Measurements from ENCODE around the gene ADAM10.
"Not testable (repeated sequence)": the region's sequence is repeated elsewhere in the genome, so short reads cannot be mapped to it uniquely, and the experiment has no call there.

ADAM10 gene

GRCh38 chr15:58604455-58604923, 145.0 kb downstream of the ADAM10 start:
- no peaks in the 10 kb centered on the region for H3K9me3 ChIP-seq (ENCODE audit: control insufficient read depth, low read length)
- WGBS, 2 experiments: 94% methylated on average over 4 of the region's 4 CpGs
- no peak overlapping the region for H3K4me3 ChIP-seq (ENCODE audit: insufficient read depth, low read depth, low read length)
- no peaks in the 10 kb centered on the region for H3K27me3 ChIP-seq (ENCODE audit: control insufficient read depth, insufficient read depth, low read length, poor library complexity, severe bottlenecking)
- no peaks in the 10 kb centered on the region for H3K36me3 ChIP-seq (ENCODE audit: control insufficient read depth, insufficient read depth, low read length)
- H3K27ac ChIP-seq (ENCODE audit: insufficient read depth, low read depth, low read length, poor library complexity, severe bottlenecking): no peak overlapping the region
- H3K4me1 ChIP-seq (ENCODE audit: control insufficient read depth, insufficient read depth, low read length): no peaks in the 10 kb centered on the region

DNA sequence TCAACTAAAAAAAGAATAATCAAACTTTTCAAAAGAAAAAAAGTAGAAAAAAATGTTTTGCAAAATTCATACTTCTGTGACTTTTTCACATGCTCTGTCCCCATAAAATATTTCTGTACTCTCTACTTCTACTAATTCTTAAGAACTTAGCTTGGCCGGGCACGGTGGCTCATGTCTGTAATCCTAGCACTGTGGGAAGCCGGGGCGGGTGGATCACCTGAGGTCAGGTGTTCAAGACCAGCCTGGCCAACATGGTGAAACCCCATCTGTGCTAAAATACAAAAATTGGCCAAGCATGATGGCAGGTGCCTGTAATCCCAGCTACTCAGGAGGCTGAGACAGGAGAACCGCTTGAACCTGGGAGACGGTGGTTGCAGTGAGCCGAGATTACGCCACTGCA, 145.6 kb downstream of the ADAM10 start:
- H3K4me1 ChIP-seq (ENCODE audit: control insufficient read depth, insufficient read depth, low read length); H3K4me3 ChIP-seq (ENCODE audit: insufficient read depth, low read depth, low read length); H3K27me3 ChIP-seq (ENCODE audit: control insufficient read depth, insufficient read depth, low read length, poor library complexity, severe bottlenecking); H3K36me3 ChIP-seq (ENCODE audit: control insufficient read depth, insufficient read depth, low read length); H3K27ac ChIP-seq (ENCODE audit: insufficient read depth, low read depth, low read length, poor library complexity, severe bottlenecking); H3K9me3 ChIP-seq (ENCODE audit: control insufficient read depth, low read length): not testable (repeated sequence)
- WGBS, 2 experiments: 93 to 94% methylated on average over 8 of the region's 8 CpGs

DNA sequence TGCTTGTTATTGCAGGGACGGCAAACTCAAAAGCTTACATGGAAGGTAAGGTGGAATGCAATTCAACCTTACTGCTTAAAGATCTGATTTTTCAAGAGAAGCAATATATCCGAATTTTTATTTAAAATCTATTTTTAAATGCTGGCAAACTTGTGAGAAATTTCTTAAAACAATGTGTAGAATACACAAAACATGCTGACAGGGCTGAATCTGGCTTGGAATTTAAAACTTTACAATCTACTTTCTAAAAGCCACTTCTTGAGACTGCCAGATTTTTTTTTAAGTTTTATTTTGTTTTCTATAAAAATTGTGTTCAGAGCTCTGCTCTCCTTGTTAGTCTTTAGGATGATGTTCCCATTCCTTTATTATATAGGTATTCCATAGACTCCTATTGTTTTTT, 146.7 kb downstream of the ADAM10 start:
- H3K9me3 ChIP-seq (ENCODE audit: control insufficient read depth, low read length): no peaks in the 10 kb centered on the region
- H3K4me3 ChIP-seq (ENCODE audit: insufficient read depth, low read depth, low read length): no peak overlapping the region
- no peaks in the 10 kb centered on the region for H3K27me3 ChIP-seq (ENCODE audit: control insufficient read depth, insufficient read depth, low read length, poor library complexity, severe bottlenecking)
- H3K27ac ChIP-seq (ENCODE audit: insufficient read depth, low read depth, low read length, poor library complexity, severe bottlenecking): no peak overlapping the region
- H3K36me3 ChIP-seq (ENCODE audit: control insufficient read depth, insufficient read depth, low read length): no peaks in the 10 kb centered on the region
- no peaks in the 10 kb centered on the region for H3K4me1 ChIP-seq (ENCODE audit: control insufficient read depth, insufficient read depth, low read length)
- WGBS, 2 experiments: 85 to 100% methylated on average over 1 to 2 of the region's 2 CpGs

DNA sequence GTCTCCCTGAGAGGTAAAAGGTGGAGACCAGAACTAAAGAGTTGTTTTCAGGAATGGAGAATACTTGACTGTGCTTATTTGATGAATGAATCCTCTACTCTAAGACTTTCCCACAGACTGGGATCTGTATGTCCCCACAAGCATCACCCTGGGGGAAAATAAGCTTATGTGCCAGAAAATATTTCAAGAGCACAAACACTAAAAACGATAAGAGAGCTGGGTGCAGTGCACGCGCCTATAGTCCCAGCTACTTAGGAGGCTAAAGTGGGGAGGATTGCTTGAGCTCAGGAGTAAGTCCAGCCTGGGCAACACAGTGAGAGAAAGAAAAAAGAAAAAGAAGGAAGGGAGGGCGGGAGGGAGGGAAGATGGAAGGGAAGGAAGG, 150.7 kb downstream of the ADAM10 start:
- Histone ChIP-seq H3K4me1 (ENCODE audit: control insufficient read depth, insufficient read depth, low read length) (no peaks in the 10 kb centered on the region), H3K27me3 (ENCODE audit: control insufficient read depth, insufficient read depth, low read length, poor library complexity, severe bottlenecking) (no peaks in the 10 kb centered on the region), H3K4me3 (ENCODE audit: insufficient read depth, low read depth, low read length) (no peak overlapping the region), H3K36me3 (ENCODE audit: control insufficient read depth, insufficient read depth, low read length) (no peaks in the 10 kb centered on the region), H3K9me3 (ENCODE audit: control insufficient read depth, low read length) (no peaks in the 10 kb centered on the region), H3K27ac (ENCODE audit: insufficient read depth, low read depth, low read length, poor library complexity, severe bottlenecking) (no peak overlapping the region)
- 88 to 95% methylated on average over 3 to 4 of the region's 4 CpGs for WGBS, 2 experiments

GRCh38 chr15:58597943-58598828, 151.3 kb downstream of the ADAM10 start:
- WGBS, 2 experiments: 66 to 67% methylated on average over 3 of the region's 4 CpGs
- no peak overlapping the region for H3K4me3 ChIP-seq (ENCODE audit: insufficient read depth, low read depth, low read length)
- no peaks in the 10 kb centered on the region for H3K36me3 ChIP-seq (ENCODE audit: control insufficient read depth, insufficient read depth, low read length)
- no peaks in the 10 kb centered on the region for H3K9me3 ChIP-seq (ENCODE audit: control insufficient read depth, low read length)
- H3K4me1 ChIP-seq (ENCODE audit: control insufficient read depth, insufficient read depth, low read length): no peaks in the 10 kb centered on the region
- H3K27me3 ChIP-seq (ENCODE audit: control insufficient read depth, insufficient read depth, low read length, poor library complexity, severe bottlenecking): no peaks in the 10 kb centered on the region
- no peak overlapping the region for H3K27ac ChIP-seq (ENCODE audit: insufficient read depth, low read depth, low read length, poor library complexity, severe bottlenecking)

DNA sequence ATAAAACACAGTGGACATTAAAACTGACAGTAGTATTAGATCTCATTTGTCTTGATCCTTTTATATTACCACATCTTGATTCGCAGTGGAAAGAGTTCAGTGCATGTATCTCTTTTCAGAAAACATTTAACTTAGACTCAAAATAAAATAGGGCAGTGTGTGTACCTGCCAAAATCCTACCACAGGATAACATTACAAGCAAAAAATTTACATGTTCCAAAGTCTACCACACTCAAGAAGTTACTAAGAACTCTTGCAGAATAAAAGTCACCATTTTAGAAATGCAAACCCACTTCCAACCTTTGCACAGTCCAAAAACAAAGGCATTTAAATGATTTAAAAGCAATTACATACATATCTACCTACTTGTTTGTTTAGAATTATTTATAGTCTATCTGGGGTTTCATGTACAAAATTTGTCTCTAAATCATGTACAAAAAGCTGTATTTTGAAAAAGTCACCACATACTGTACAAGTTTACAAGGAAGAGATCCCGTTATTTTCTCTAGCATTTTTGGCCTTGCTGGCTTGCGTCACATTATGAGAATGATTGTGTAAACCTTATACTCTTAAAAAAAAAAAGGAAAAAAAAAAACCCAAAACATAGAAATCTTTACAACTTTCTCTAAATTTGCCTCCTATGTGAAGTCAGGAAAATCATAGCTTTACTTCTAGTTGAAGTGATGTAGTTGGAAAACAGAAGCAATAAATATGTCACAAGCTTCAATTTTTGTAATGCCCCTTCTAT, 153.8 kb downstream of the ADAM10 start:
- WGBS, 2 experiments: 94 to 96% methylated on average over 2 to 3 of the region's 3 CpGs
- Histone ChIP-seq H3K4me1 (ENCODE audit: control insufficient read depth, insufficient read depth, low read length) (no peaks in the 10 kb centered on the region), H3K4me3 (ENCODE audit: insufficient read depth, low read depth, low read length) (no peak overlapping the region), H3K36me3 (ENCODE audit: control insufficient read depth, insufficient read depth, low read length) (no peaks in the 10 kb centered on the region), H3K27me3 (ENCODE audit: control insufficient read depth, insufficient read depth, low read length, poor library complexity, severe bottlenecking) (no peaks in the 10 kb centered on the region), H3K9me3 (ENCODE audit: control insufficient read depth, low read length) (no peaks in the 10 kb centered on the region), H3K27ac (ENCODE audit: insufficient read depth, low read depth, low read length, poor library complexity, severe bottlenecking) (no peak overlapping the region)

DNA sequence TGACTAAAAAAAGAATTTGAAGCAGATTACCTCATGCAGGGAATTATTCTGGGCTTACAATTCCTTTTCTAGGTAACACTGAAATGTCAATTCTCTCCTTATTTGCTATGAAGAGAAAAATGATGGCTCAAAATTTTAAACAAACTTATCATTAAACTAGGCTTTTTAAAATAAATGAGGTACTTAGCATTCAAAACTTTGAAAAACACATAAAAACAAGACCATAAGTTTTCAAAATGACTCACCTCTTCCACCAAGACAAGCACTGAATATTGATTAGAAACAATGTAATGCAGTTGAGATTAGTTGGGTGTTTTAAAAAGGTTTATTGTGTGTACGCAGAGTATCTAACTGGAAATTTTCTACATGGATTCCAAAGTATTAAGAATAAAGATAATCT, 154.6 kb downstream of the ADAM10 start:
- Histone ChIP-seq H3K27me3 (ENCODE audit: control insufficient read depth, insufficient read depth, low read length, poor library complexity, severe bottlenecking) (no peaks in the 10 kb centered on the region), H3K4me3 (ENCODE audit: insufficient read depth, low read depth, low read length) (no peak overlapping the region), H3K27ac (ENCODE audit: insufficient read depth, low read depth, low read length, poor library complexity, severe bottlenecking) (no peak overlapping the region), H3K9me3 (ENCODE audit: control insufficient read depth, low read length) (no peaks in the 10 kb centered on the region), H3K36me3 (ENCODE audit: control insufficient read depth, insufficient read depth, low read length) (no peaks in the 10 kb centered on the region), H3K4me1 (ENCODE audit: control insufficient read depth, insufficient read depth, low read length) (no peaks in the 10 kb centered on the region)
- WGBS, 2 experiments: 100% methylated on average over 1 of the region's 1 CpG; no CpG with 5 or more reads in 1 of the 2 experiments

- 92 to 97% methylated on average over 1 of the region's 1 CpG for WGBS, 2 experiments
- no peaks in the 10 kb centered on the region for H3K27me3 ChIP-seq (ENCODE audit: control insufficient read depth, insufficient read depth, low read length, poor library complexity, severe bottlenecking)
- no peaks in the 10 kb centered on the region for H3K4me1 ChIP-seq (ENCODE audit: control insufficient read depth, insufficient read depth, low read length)
- H3K27ac ChIP-seq (ENCODE audit: insufficient read depth, low read depth, low read length, poor library complexity, severe bottlenecking): no peak overlapping the region
- no peaks in the 10 kb centered on the region for H3K36me3 ChIP-seq (ENCODE audit: control insufficient read depth, insufficient read depth, low read length)
- H3K4me3 ChIP-seq (ENCODE audit: insufficient read depth, low read depth, low read length): no peak overlapping the region
- H3K9me3 ChIP-seq (ENCODE audit: control insufficient read depth, low read length): no peaks in the 10 kb centered on the region
Observed at GRCh38 chr15:58593870-58594269, 155.6 kb downstream of the ADAM10 start.

GRCh38 chr15:58590926-58591325, 158.6 kb downstream of the ADAM10 start:
- Histone ChIP-seq H3K27me3 (ENCODE audit: control insufficient read depth, insufficient read depth, low read length, poor library complexity, severe bottlenecking) (no peaks in the 10 kb centered on the region), H3K4me3 (ENCODE audit: insufficient read depth, low read depth, low read length) (no peak overlapping the region), H3K4me1 (ENCODE audit: control insufficient read depth, insufficient read depth, low read length) (no peaks in the 10 kb centered on the region), H3K9me3 (ENCODE audit: control insufficient read depth, low read length) (no peaks in the 10 kb centered on the region), H3K27ac (ENCODE audit: insufficient read depth, low read depth, low read length, poor library complexity, severe bottlenecking) (no peak overlapping the region), H3K36me3 (ENCODE audit: control insufficient read depth, insufficient read depth, low read length) (no peaks in the 10 kb centered on the region)
- 89% methylated on average over 1 of the region's 1 CpG; no CpG with 5 or more reads in 1 of the 2 experiments for WGBS, 2 experiments

DNA sequence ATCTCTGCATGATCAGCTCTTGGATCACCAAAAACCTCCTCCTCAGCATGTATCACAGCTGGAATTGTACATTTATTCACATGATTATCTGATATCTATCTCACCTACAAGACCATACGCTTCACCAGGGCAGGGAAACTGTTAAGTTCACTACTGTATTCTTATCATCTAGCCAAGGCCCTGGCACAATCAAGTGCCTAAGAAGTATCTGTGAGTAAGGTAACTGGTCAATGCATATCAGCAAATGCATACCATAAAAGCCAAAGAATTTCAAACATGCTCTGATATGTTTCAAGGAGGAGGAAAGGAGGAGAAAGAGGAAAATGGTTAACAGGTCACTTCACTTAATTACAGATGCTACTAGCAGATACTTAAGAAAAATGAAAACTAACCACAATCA, 159.3 kb downstream of the ADAM10 start:
- Histone ChIP-seq H3K9me3 (ENCODE audit: control insufficient read depth, low read length) (no peaks in the 10 kb centered on the region), H3K4me1 (ENCODE audit: control insufficient read depth, insufficient read depth, low read length) (no peaks in the 10 kb centered on the region), H3K27ac (ENCODE audit: insufficient read depth, low read depth, low read length, poor library complexity, severe bottlenecking) (no peak overlapping the region), H3K27me3 (ENCODE audit: control insufficient read depth, insufficient read depth, low read length, poor library complexity, severe bottlenecking) (no peaks in the 10 kb centered on the region), H3K36me3 (ENCODE audit: control insufficient read depth, insufficient read depth, low read length) (no peaks in the 10 kb centered on the region), H3K4me3 (ENCODE audit: insufficient read depth, low read depth, low read length) (no peak overlapping the region)
- WGBS, 2 experiments: 90 to 95% methylated on average over 1 of the region's 1 CpG
